ENCODE data around the gene PARD3. TPM values are rescaled to one million over a fixed set of nuclear protein-coding genes. Genes with fewer than 3 reads are reported as not detected.

PARD3 gene
- total RNA-seq, 1 donor from 2014 or later: 97.8 TPM

DNA sequence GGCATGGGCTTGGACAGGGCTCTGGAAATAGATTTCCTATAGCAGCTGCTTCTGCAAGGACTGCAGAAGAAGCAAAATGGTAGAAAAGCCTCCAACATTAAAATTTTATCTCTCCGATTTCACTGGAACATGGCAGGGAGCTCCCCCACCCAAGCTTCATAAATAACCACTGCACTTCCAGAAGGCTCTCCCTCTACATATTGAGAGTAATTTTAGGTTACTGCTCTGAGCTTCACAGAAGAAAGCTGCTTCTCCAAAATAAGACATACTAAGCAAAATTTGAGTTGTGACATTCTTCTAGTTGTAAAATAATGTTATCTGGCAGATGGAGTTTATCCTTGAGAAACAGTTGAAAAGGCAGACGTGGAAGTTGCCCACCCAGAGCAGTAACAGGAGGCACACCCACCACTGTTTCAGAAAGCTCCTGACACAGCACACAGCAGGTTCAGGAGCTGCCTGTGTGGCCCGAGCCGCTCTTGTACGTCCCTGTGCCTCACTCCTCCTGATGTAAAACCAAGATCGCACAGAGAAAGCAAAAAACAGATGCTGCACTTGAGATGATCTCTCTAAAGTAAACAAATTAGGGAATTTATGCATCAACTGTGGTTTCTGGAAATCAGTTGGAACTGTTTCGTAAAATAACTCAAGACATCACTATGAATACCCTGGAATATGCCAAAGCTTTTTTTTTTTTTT is 621.0 kb downstream of the PARD3 start:
- TF ChIP-seq, protein P1, sequence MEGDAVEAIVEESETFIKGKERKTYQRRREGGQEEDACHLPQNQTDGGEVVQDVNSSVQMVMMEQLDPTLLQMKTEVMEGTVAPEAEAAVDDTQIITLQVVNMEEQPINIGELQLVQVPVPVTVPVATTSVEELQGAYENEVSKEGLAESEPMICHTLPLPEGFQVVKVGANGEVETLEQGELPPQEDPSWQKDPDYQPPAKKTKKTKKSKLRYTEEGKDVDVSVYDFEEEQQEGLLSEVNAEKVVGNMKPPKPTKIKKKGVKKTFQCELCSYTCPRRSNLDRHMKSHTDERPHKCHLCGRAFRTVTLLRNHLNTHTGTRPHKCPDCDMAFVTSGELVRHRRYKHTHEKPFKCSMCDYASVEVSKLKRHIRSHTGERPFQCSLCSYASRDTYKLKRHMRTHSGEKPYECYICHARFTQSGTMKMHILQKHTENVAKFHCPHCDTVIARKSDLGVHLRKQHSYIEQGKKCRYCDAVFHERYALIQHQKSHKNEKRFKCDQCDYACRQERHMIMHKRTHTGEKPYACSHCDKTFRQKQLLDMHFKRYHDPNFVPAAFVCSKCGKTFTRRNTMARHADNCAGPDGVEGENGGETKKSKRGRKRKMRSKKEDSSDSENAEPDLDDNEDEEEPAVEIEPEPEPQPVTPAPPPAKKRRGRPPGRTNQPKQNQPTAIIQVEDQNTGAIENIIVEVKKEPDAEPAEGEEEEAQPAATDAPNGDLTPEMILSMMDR (conservative IDR thresholded peaks at IDR 0.05; ENCODE audit: low read depth, low read length): no peak
- DNase-seq (ENCODE audit: low read depth): no peak
- no peak overlapping the region for H3K4me3 ChIP-seq (ENCODE audit: low read depth, low read length)

DNA sequence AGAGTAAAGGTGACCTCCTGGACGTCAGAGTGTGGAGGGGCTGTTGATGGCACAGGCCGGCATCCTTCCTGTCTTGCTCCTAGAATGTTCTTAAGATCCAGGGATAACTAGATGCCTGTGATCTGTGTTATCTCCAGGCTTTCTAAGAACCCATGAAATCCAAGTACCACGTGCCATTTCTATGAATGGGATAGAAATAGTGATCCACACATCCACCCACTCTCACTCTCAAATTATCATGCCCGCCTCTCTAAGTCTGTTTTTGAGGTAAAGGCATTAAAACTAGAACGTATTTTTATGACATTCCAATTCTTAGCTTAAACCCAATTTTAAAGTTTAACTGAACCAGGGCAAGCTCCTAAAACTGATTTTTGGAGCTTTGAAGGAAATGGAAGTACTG is 622.5 kb downstream of the PARD3 start:
- no peak for DNase-seq (ENCODE audit: low read depth)
- no peak overlapping the region for H3K4me3 ChIP-seq (ENCODE audit: low read depth, low read length)
- TF ChIP-seq, protein P1 (conservative IDR thresholded peaks at IDR 0.05; ENCODE audit: low read depth, low read length): no peak

DNA sequence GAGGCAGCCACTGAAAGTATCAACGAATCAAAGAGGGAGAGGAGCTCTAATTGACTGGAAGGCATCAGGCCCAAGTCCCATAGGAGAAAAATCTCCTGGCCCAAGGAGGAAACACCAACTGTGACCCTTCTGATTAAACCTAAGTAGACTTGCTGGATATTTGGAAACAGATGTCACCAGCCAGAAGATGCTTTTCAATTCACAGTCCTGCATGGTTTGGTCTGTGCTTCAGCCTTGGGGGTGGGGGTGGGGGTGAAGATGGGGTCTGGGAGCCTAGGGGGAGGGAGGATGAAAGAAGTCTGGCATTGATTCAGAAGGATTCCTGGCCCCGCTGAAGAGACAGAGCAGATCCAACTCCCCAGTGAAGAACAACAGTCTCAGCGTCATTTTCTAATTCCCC is 623.7 kb downstream of the PARD3 start:
- no peak for DNase-seq (ENCODE audit: low read depth)
- no peak overlapping the region for H3K4me3 ChIP-seq (ENCODE audit: low read depth, low read length)
- TF ChIP-seq, protein P1 (conservative IDR thresholded peaks at IDR 0.05; ENCODE audit: low read depth, low read length): no peak

- no peak overlapping the region for H3K4me3 ChIP-seq (ENCODE audit: low read depth, low read length)
- TF ChIP-seq, protein P1 (conservative IDR thresholded peaks at IDR 0.05; ENCODE audit: low read depth, low read length): no peak
- no peak for DNase-seq (ENCODE audit: low read depth)
Measured at GRCh38 chr10:34190580-34190979, 624.5 kb downstream of the PARD3 start.

DNA sequence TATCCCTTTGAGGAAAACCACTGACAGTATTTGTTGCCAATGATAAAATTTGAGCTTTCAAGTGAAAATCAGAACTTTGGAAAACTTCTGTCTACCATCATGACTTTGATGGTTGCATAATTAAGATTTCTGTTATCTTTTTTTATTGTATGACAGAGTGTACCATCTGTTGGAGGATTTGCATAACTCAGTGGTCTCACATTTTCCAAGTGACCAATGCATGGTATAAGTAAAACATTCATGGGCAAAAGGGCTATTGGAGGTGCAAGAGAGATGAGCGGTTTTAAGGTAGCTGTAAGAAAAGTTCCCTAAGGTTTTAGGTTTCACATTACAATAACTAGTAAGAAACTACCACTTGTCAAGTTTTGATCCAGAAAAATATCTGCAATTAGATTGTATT is 625.3 kb downstream of the PARD3 start:
- H3K4me3 ChIP-seq (ENCODE audit: low read depth, low read length): no peak overlapping the region
- TF ChIP-seq, protein P1 (conservative IDR thresholded peaks at IDR 0.05; ENCODE audit: low read depth, low read length): no peak
- no peak for DNase-seq (ENCODE audit: low read depth)

GRCh38 chr10:34188221-34188620 is 626.9 kb downstream of the PARD3 start:
- H3K4me3 ChIP-seq (ENCODE audit: low read depth, low read length): no peak overlapping the region
- TF ChIP-seq, protein P1 (conservative IDR thresholded peaks at IDR 0.05; ENCODE audit: low read depth, low read length): no peak
- DNase-seq (ENCODE audit: low read depth): no peak

- no peak for DNase-seq (ENCODE audit: low read depth)
- no peak overlapping the region for H3K4me3 ChIP-seq (ENCODE audit: low read depth, low read length)
- TF ChIP-seq, protein P1 (conservative IDR thresholded peaks at IDR 0.05; ENCODE audit: low read depth, low read length): no peak
Measured at GRCh38 chr10:34187201-34187600, 627.9 kb downstream of the PARD3 start.
